ENCODE data around the gene FREM3. TPM values are rescaled to one million over a fixed set of nuclear protein-coding genes. Genes with fewer than 3 reads are reported as not detected.
A peak's percentile ranks its signal among the peaks of the same experiment; 100 is the strongest.
"Not testable (repeated sequence)": the region's sequence is repeated elsewhere in the genome, so short reads cannot be mapped to it uniquely, and the experiment has no call there.

The FREM3 gene
- total RNA-seq: 0.38 TPM
- long read RNA-seq, partial matches to known transcripts: 0 of 1 reads
- long read RNA-seq, other reads (novel, unspliced or antisense): 1 of 1 reads

DNA sequence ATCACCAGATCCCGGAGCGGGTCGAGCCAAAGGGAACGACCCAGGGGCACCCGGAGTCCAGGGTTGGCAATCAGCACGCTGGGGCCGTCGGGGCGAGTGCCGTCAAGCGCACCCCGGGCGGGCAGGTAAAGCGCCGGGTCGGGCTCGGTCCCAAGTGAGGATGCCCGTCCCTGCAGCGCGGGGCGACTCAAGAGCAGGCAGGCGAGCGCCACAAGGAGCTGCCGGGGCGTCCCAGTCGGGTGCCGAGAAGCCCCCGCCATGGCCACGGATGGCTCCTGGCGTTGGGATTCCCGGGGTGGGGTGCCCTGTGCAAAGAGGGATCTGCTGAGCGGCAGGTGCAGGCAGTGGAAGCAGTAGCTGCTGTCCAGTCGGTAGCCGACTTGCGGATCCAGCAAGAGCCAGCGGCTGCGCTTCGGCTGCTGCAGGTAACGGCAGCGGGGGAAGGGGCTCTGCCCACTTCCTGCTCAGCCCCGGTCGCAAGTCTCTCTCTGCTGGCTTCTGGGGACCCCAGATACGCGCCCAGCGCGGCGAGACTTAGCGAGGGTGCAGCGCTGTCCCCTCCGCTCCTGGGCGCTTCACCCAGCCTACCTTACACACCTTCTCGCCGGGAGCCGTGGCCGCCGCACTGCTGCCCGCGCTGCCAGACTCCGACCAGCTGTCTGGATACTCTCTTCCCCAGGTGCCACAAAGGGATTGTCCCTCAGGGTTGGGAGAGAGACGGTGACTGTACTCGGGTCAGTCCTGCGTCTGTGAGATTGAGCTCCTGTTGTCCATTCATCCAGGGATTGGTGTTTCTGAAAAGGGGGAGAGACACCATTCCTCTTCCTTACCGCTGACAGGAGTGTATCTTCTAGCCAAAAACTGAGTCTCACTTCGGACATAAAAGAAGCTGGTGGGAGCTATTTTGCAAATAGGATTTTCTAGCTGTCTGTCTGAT, at the start of gene FREM3:
Gene FREM3, minus strand, starts transcription at position 260 of the 937 bp plus-strand sequence. Its CDS starts 0 bp downstream, at position 260.
- intact Hi-C loops (cut with DNase I): no loop called here
- H3K36me3 ChIP-seq: no peaks in the 10 kb centered on the region
- no peak within 1 kb of the TSS for H3K27ac ChIP-seq
- H3K4me1 ChIP-seq: peaks cover 17% of the 10 kb centered on the region
- ATAC-seq (peak; percentile 42 to 64), DNase-seq (no peak)
- TF ChIP-seq, protein P1, sequence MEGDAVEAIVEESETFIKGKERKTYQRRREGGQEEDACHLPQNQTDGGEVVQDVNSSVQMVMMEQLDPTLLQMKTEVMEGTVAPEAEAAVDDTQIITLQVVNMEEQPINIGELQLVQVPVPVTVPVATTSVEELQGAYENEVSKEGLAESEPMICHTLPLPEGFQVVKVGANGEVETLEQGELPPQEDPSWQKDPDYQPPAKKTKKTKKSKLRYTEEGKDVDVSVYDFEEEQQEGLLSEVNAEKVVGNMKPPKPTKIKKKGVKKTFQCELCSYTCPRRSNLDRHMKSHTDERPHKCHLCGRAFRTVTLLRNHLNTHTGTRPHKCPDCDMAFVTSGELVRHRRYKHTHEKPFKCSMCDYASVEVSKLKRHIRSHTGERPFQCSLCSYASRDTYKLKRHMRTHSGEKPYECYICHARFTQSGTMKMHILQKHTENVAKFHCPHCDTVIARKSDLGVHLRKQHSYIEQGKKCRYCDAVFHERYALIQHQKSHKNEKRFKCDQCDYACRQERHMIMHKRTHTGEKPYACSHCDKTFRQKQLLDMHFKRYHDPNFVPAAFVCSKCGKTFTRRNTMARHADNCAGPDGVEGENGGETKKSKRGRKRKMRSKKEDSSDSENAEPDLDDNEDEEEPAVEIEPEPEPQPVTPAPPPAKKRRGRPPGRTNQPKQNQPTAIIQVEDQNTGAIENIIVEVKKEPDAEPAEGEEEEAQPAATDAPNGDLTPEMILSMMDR (IDR thresholded peaks at IDR 0.05): no peak
- H3K27me3 ChIP-seq (ENCODE audit: low read depth): peaks cover 35% of the 10 kb centered on the region
- H3K9me3 ChIP-seq: no peaks in the 10 kb centered on the region
- H3K4me3 ChIP-seq: peak within 1 kb of the TSS; percentile 42

- DNase-seq (no peak), ATAC-seq (no peak)
- intact Hi-C loops (cut with DNase I): no loop called here
- Histone ChIP-seq H3K9me3 (no peaks in the 10 kb centered on the region), H3K27me3 (ENCODE audit: low read depth) (no peaks in the 10 kb centered on the region), H3K4me1 (no peaks in the 10 kb centered on the region), H3K4me3 (no peak overlapping the region), H3K36me3 (no peaks in the 10 kb centered on the region), H3K27ac (no peak overlapping the region)
- TF ChIP-seq, protein P1 (IDR thresholded peaks at IDR 0.05): no peak
These were observed 45.4 kb upstream of the FREM3 start for GRCh38 chr4:143745874-143746273.

DNA sequence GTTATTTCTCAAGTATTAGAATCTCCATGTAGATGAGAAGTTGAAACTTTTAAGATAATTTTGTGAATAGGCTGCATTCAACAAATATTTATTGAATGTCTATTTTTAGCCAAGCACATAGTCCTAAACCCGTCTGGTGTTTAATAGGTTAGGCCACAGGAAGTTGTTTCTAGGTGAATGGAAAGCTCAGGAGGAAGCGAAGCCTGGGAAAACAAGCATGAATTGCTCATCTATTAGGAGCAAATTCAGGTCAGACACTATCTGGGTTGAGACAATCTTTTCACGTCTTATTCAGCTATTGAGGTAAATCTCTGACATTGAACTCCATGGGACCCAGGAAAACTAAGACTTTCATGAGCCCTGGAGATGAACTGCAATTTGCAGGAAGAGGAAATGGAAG, 43.1 kb upstream of the FREM3 start:
- no peaks in the 10 kb centered on the region for H3K4me1 ChIP-seq
- DNase-seq (no peak), ATAC-seq (no peak)
- H3K9me3 ChIP-seq: no peaks in the 10 kb centered on the region
- no peak overlapping the region for H3K4me3 ChIP-seq
- no peak overlapping the region for H3K27ac ChIP-seq
- H3K27me3 ChIP-seq (ENCODE audit: low read depth): no peaks in the 10 kb centered on the region
- TF ChIP-seq, protein P1 (IDR thresholded peaks at IDR 0.05): no peak
- intact Hi-C loops (cut with DNase I): no loop called here
- H3K36me3 ChIP-seq: no peaks in the 10 kb centered on the region

DNA sequence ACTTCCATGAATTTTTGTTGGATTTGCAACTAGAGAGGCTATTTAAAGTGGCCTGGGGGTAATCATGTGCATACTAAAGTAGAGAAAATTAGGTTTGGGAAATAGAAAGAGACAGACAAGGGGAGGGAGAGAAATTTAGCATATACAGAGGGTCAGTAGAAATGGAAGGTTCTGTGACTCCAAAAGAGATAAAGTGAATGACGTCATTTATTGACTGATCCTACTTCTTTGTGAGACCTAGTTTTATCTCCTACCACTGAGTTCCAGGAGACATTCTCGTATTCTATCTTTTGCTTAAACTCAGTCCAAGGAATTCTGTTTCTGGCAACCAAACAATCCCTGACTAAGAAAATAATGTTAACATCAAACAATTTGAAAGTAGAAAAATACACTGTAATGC, 42.4 kb upstream of the FREM3 start:
- no peak for DNase-seq
- intact Hi-C loops (cut with DNase I): no loop called here

GRCh38 chr4:143736861-143737260, 36.4 kb upstream of the FREM3 start:
- H3K27ac ChIP-seq: no peak overlapping the region
- H3K27me3 ChIP-seq (ENCODE audit: low read depth): no peaks in the 10 kb centered on the region
- no peak for DNase-seq
- H3K4me3 ChIP-seq: no peak overlapping the region
- H3K36me3 ChIP-seq: no peaks in the 10 kb centered on the region
- no peaks in the 10 kb centered on the region for H3K9me3 ChIP-seq
- ATAC-seq: no peak
- no peaks in the 10 kb centered on the region for H3K4me1 ChIP-seq
- intact Hi-C loops (cut with DNase I): no loop called here
- TF ChIP-seq, protein P1 (IDR thresholded peaks at IDR 0.05): no peak

More for the DNA sequence above, 42.4 kb upstream of the FREM3 start:
- H3K36me3 ChIP-seq: no peaks in the 10 kb centered on the region
- ATAC-seq: no peak
- no peaks in the 10 kb centered on the region for H3K27me3 ChIP-seq (ENCODE audit: low read depth)
- H3K4me1 ChIP-seq: no peaks in the 10 kb centered on the region
- H3K4me3 ChIP-seq: no peak overlapping the region
- H3K9me3 ChIP-seq: no peaks in the 10 kb centered on the region
- TF ChIP-seq, protein P1 (IDR thresholded peaks at IDR 0.05): no peak
- H3K27ac ChIP-seq: no peak overlapping the region

- H3K27ac ChIP-seq; DNase-seq; H3K36me3 ChIP-seq; intact Hi-C loops (cut with DNase I); H3K4me3 ChIP-seq; H3K9me3 ChIP-seq; H3K4me1 ChIP-seq; H3K27me3 ChIP-seq (ENCODE audit: low read depth); ATAC-seq: not testable (repeated sequence)
These were observed 35.6 kb upstream of the FREM3 start for GRCh38 chr4:143736061-143736460.
